T47D (cell line): ENCODE data around the gene GMIP.

ENCODE experiments used
- DNase-seq, 2 experiments: peaks; one replicate each; pipeline versions ENCODE4 v3.0.0 to v3.0.0-alpha.2; 2011 to 2012; ENCODE audit warnings: low read depth in 1 of 2, low spot score in 1 of 2
- JUND ChIP-seq: IDR thresholded peaks from 2 replicates; pipeline ENCODE4 v1.6.1; 2012; ENCODE audit warnings: low read depth
- in situ Hi-C: cut with HindIII; loops from 2 replicates; pipeline ENCODE4 v1.10.0; 2016; ENCODE audit warnings: low sequenced_read_pairs, low pct_unique_long_range_greater_than_20kb

Gene GMIP

DNA sequence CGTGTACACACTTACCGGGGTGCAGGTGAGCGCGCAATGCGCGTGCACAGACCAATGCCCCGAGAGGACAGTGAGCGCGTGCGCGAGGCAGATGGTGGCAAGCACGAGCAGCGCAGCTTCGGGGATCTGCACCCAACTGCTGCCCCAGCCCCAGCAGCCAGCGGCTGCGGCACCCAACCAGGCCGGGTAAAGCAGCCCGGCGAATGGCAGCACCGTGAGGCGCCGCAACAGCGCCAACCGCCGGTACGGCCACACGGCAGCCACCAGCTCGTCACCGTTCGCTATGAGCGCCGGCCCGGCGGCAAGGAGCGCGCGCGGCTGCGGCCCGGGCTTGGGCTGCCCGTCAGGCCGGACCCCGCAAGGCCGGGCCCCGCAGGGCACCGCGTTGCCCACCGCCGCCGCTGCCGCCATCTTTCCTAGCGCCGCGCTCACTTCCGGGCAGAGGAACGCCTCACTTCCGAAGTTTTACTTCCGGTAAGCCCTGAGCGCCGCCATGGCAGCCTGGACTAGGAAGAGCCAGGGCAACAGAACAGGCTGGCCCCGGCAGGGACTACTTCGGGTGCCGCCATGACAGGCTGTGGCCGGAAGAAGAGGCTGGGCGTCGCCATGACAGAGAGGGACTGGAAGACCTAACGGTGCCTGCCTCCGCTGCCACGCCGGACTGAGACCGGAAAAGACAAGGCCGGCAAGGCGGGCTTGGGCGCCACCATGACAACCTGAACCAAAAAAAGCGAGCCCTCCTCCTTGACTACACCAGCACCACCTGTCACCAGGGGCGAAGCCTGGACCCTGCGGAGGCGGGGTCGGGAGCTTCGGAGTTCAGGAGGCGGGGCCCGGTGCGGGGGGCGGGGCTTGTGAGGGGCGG is 20.0 kb upstream of the GMIP start, which contains the start of gene ATP13A1:
Gene ATP13A1, minus strand, starts transcription at position 421 of the 865 bp plus-strand sequence. Its CDS starts 10 bp downstream, at position 411.
- in situ Hi-C loops: no loop called here
- DNase-seq: peak; percentile 75 to 94
- TF ChIP-seq JUND: no peak

DNA sequence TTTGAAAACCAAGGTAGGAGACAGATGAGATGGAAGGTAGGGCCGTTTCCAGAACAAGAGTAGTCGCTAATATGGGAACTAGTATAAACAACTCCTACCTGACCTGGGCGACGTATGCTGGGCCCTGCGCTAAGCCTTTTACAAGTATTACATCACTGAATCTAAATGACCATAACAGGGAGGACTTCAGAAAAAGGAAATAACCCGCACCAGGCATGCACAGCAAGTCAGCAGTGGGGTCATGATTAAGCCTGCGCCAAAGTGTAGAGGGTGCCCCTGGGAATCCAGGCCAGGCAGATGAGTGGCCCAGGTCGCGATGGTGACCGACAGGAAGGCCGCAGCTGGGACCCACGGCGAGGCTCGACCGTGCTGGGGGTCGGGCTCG is 19.4 kb upstream of the GMIP start:
- in situ Hi-C loops: no loop called here
- no peak for DNase-seq
- TF ChIP-seq JUND: no peak

DNA sequence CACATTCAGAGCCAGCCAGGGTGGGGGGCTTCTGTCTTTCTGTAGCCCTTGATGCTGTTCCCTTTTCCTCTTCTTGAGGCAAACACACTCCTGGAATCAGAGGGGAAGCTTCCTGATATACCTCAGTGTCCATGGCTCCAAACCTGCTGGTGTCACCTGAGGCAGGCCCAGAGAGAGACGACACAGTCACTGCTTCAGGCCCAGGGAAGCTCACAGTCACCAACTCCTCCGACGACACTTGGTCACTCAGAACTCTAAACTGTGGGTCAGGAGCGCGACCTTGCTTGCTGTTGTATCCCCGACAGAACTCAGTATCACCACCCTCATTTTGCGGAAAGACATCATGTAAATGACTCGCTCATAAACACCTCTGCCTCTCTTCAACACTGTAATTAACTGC is 18.9 kb upstream of the GMIP start:
- in situ Hi-C loops: no loop called here
- TF ChIP-seq JUND: no peak
- no peak for DNase-seq

DNA sequence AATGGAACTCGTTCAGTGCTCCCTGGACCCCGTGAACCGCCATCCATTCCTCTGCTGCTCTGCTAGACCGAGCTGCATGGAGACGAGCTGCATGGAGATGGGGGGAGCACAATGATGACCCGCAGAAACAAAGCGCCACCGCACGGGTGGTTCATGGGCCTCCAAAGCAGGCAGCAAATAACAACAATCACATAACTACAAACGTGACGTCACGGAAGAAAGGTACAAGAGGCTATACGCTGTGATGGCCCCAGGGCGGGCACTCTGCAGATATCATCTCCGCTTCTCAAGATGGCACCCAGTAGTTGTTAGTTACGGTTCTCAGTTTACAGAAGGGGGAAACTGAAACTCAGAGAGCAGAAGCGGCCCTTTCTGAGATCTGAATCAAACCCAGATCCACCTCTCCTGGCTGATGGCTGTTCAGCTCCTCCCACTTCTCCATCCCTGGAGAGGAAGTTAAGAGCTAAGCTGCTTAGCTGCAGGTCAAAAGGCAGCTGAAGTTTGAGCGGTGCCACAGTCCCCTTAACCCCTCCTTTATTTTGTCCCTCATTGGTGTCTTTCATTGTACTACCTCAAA is 18.3 kb upstream of the GMIP start:
- TF ChIP-seq JUND: no peak
- in situ Hi-C loops: no loop called here

DNA sequence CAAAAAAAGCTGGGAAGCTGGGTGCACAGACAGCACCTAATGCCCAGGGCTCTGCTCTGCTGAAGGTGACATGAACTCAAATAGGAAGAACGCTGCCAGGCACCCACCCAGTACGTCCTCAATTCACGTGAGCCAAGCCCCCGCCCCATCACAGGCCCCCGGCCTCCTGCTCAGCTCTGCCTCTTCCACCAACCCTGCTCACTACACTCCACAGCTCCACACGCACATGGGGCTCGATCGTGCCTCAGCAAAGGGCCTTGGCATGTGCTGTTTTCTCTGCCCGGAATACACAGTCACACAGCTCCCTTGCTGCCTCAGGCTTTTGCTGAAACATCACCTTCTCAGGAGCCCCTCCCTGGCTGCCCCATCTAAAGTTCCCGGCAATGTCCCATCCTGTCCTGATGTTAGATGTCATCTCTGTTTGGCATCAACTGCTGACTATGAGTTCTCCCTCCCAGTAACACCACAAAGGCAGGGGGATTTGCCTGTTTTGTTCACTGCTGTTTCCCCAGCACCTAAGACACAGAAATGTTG is 17.8 kb upstream of the GMIP start:
- in situ Hi-C loops: no loop called here
- TF ChIP-seq JUND: no peak
- no peak for DNase-seq

More for the DNA sequence above, 18.3 kb upstream of the GMIP start:
- DNase-seq: no peak

DNA sequence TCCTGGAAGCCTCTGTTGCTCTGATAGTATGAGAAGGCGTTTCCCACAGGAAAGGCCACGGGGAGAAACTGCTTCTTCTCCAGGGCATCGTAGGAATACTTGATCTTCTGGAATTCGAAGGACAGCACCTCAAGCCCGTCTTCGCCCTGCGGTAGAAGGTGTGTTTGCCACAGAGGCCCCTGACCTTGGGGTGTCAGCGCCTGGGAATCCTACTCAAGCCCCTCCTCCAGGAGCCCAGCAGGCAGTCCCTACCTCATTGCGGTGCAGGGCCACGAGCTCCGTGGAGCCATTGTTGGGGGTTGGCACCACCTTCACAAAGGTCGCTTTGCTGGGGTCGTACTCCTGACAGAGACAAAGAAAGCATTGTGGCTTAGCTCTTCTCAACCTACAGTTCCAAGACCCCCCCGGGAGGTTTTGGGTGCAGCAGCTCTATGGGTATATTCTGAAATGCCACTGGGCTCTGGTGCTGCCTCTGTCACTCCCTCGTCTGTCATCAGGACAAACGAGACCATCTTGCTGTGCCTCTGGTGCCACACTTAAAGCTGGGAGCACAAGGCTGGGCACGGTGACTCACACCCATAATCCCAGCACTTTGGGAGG is 16.3 kb upstream of the GMIP start:
- in situ Hi-C loops: no loop called here
- DNase-seq: no peak
- no peak for TF ChIP-seq JUND

DNA sequence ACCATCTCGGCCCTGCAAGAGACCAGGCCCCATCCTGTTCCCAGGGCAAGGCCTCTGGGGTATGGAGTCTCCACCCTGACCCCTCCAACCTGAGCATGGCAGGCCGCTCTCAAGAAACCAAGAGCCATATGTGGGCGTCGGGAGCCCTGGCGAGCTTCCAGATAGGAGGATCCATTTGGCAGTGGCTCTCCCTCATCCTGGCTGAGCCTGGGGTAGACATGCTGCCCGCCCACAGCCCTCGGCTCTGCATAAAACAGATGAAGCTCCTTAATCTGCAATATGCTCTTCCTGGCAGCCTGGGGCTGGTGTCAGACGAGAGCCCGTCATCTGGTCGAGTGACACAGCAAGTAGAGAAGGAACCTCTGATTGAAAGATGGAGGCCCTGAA is 13.9 kb upstream of the GMIP start:
- no peak for DNase-seq
- no peak for TF ChIP-seq JUND
- in situ Hi-C loops: no loop called here

DNA sequence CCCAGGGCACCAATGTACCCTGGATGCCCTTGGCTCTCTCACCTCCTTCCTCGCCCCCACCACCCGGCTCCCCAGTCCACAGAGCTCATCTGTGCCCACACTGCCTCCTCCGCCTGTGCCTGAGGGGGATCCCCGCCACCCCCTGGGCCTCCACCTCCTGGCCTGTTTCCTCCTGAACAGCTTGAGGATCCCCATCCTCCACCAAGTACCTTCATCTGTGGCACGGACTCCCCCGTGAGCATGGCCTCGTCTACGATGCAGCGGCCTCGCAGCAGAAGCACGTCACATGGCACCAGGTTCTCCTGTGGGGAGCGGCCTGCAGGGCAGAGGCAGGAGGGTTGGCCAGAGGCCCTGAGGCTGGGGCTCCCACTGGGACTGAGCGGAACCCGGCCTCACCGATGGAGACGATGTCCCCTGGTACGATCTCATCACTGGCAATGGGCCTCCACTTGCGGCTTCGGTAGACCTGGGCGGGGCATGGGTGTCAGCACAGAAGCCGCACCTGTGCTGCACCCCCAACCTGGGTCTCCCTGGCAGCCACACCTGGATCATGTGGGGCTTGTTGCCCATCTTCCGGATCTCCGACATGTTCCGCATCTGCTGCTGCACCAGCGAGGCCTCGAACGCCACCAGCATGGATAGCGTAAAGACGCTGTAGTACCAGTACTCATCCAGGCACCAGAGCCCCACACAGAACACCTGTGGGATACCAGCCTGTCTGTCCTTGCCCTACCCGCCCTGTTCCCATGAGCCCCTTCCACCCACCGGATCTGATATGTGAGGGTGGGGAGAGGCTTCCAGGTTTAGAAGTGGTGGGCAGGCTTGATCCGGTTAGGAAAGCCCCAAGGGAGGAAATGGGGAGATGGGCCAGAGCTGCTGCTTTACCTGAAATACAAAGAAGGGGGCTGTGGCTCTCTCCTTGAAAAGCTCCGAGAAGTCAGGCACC is 13.3 kb upstream of the GMIP start:
- in situ Hi-C loops: no loop called here
- TF ChIP-seq JUND: no peak
- DNase-seq: no peak

DNA sequence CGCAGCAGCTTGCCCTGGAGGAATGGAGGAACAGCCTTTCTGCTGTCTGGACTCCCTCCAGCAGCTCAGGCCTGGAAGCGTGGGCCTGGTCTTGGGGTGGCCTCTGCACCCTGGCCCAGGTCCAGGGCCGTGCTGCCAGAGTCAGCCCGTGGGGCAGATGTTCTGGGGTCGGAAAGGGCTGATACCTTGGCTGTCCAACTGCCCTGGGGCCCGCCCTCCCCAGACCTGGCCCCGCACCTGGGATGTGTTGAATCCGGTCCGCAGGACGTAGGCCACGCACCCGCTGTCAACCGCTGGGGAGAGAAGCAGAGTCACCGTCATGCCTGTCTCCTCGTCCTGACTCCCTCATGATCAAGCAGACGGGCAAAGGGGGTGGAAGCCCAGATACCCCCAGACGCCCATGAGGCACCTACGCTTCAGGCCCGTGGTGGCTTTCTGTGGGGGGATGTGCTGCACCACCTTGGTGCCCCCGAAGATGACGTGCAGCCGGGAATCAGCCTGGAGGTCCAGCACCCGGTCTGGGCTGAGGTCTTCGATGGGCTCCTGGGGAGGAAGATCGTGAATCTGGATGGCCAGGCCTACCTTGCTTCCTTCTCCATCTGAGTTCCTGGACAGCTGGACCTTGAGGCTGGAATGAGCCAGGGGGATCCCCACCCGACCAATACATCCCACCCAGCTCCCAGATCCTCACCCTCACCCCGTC is 12.3 kb upstream of the GMIP start:
- no peak for DNase-seq
- in situ Hi-C loops: no loop called here
- TF ChIP-seq JUND: no peak

DNA sequence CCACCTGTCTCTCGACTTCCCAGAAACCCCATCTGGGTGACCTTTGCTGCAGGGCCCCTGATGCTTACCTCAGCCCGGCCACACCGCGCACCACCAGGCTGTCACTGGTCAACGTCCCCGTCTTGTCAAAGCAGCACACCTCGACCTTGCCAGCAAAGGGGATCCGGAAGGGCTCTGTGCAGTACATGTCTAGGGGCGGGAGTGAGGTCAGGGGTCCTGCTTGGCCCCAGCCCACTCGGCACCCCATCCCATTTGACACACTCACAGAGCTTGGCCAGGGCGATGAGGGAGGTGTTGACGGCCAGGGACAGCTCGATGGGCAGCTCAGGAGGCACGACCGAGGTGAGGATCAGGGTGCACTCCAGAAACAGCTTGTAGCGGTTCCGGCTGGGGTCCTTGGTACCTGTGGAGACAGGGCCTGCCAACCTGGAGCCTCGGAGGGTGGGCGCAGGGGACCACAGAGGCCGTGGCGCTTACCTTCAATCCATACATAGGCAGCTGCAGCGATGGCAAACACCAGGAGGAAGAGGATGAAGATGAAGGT is 11.7 kb upstream of the GMIP start:
- in situ Hi-C loops: no loop called here
- DNase-seq: no peak
- no peak for TF ChIP-seq JUND

DNA sequence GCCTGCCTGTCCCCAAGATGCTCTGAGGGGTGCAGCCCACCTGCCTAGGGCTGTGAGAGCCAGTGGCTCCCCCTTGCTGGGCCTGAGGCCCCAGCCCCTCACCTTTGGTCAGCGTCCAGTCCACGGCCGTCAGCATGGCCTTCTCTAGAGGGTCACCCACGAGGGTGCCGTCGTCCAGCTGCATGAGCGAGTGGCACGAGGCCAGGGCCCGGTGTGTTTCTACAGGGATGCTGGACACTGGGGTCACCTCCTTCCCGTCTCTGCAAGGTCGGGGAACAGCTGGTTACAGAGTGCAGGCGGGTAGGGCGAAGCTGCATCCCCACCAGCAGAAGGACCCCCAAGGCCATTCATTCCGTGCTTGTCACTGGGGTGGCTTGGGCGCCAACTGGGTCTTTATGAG is 11.0 kb upstream of the GMIP start:
- in situ Hi-C loops: no loop called here
- no peak for DNase-seq
- TF ChIP-seq JUND: no peak
